DND-41 (cell line): ENCODE measurements around the gene AXIN1.

Source experiments
- ATAC-seq: fragments of 200-7000 bp; cut with Tn5 transposase; 3 replicates; pipeline ENCODE4 v1.9.1; 2021; ENCODE audit warnings: low read depth; ENCODE audit not compliant: insufficient read depth
- DNase-seq: peaks from one replicate; pipeline ENCODE4 v3.0.0-alpha.2; 2020
- H2AFZ ChIP-seq: 2 replicates; pipeline ENCODE4 v1.6.0; 2012; ENCODE audit warnings: low read depth, low read length
- H3K27ac ChIP-seq: 2 replicates; pipeline ENCODE4 v1.5.1; 2012; ENCODE audit warnings: low read length, inconsistent platforms
- H3K27me3 ChIP-seq: fragments of 200-600 bp; sonication (generic); 2 replicates; pipeline ENCODE4 v1.6.0; 2012; ENCODE audit warnings: low read length, mild to moderate bottlenecking, inconsistent platforms; ENCODE audit not compliant: insufficient read depth, poor library complexity
- H3K36me3 ChIP-seq: 2 replicates; pipeline ENCODE4 v1.5.1; 2012; ENCODE audit warnings: low read length, inconsistent platforms; ENCODE audit not compliant: insufficient read depth
- H3K4me1 ChIP-seq: 2 replicates; pipeline ENCODE4 v1.5.1; 2012; ENCODE audit warnings: mild to moderate bottlenecking, low read length; ENCODE audit not compliant: insufficient read depth
- H3K4me2 ChIP-seq: 2 replicates; pipeline ENCODE4 v1.6.0; 2012; ENCODE audit warnings: mild to moderate bottlenecking, moderate library complexity, low read length, inconsistent platforms; ENCODE audit not compliant: insufficient read depth
- H3K4me3 ChIP-seq, 2 experiments: fragments of 200-600 bp in 1 of 2; shearing (Covaris generic) in 1 of 2; 2 replicates each; pipeline ENCODE4 v1.5.1; 2012 to 2016; ENCODE audit warnings: inconsistent platforms in 2 of 2, low read length in 2 of 2, mild to moderate bottlenecking in 2 of 2, low read depth in 1 of 2, moderate library complexity in 1 of 2
- H3K79me2 ChIP-seq: 2 replicates; pipeline ENCODE4 v1.6.0; 2012; ENCODE audit warnings: low read length, inconsistent platforms; ENCODE audit not compliant: insufficient read depth
- H3K9ac ChIP-seq: 2 replicates; pipeline ENCODE4 v1.6.0; 2012; ENCODE audit warnings: low read depth, mild to moderate bottlenecking, inconsistent platforms, low read length, moderate library complexity
- H3K9me3 ChIP-seq: 2 replicates; pipeline ENCODE4 v1.5.1; 2012; ENCODE audit warnings: low read length, moderate library complexity, mild to moderate bottlenecking, inconsistent platforms; ENCODE audit not compliant: insufficient read depth, severe bottlenecking
- H4K20me1 ChIP-seq: 2 replicates; pipeline ENCODE4 v1.6.0; 2012; ENCODE audit warnings: low read length; ENCODE audit not compliant: insufficient read depth
- CTCF ChIP-seq: IDR thresholded peaks from 2 replicates; pipeline ENCODE4 v1.5.1; 2012; ENCODE audit warnings: borderline replicate concordance, low read length, moderate library complexity, mild to moderate bottlenecking; ENCODE audit not compliant: poor library complexity, severe bottlenecking; ENCODE audit errors: extremely low read depth
- EZH2 ChIP-seq: IDR thresholded peaks from 3 replicates; pipeline ENCODE4 v1.6.1; 2012; ENCODE audit warnings: borderline replicate concordance, low read depth, mild to moderate bottlenecking, moderate library complexity, low read length, inconsistent platforms; ENCODE audit not compliant: severe bottlenecking

AXIN1 gene

DNA sequence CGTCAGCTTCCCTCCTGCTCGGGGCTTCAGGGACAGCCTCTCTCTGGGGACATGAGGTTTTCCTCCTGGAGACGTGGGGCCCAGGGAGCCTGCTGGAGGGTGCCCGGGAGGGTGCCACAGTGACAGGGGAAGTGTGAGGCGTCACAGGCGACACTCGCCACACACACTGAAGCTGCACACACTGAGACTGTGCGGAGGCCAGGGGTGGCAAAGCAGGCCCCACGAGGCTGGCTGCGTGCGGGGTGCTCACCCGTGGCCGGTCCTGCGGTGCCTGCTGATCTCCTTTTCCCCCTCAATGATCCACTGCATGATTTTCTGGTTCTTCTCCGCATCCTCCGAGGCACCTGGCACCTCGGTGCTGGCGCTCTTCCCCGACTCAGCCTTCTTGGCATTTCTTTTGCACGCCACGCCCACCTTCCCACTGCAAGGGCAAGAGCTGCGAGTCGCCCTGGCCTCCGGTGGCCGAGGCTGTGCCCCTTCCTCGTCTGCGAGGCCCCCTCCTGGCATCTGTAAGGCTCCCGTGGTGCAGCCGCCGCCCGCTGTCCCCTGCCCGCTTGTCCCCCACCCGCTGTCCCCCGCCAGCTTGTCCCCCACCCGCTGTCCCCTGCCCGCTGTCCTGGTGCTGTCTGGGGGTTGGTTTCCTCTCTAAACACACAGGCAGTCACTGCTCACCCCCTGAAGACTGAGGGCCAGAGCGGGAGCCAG is 55.6 kb downstream of the AXIN1 start:
- ATAC-seq, result no peak
- H2AFZ ChIP-seq, result no peak overlapping the region
- H3K9me3 ChIP-seq, result no peaks in the 10 kb centered on the region
- TF ChIP-seq EZH2 (no peak), CTCF (no peak)
- H3K27ac ChIP-seq, result no peak overlapping the region
- H3K27me3 ChIP-seq, result no peaks in the 10 kb centered on the region
- no peaks in the 10 kb centered on the region for H3K4me1 ChIP-seq
- peaks cover 52% of the 10 kb centered on the region for H3K36me3 ChIP-seq
- no peak for DNase-seq
- H3K4me3 ChIP-seq, result no peak overlapping the region
- peaks cover 1% of the 10 kb centered on the region; the same call in 1 of the 2 replicates for H3K79me2 ChIP-seq
- H3K4me2 ChIP-seq, result no peak overlapping the region
- peaks cover 13% of the 10 kb centered on the region; the same call in 1 of the 2 replicates for H4K20me1 ChIP-seq
- H3K9ac ChIP-seq, result no peak overlapping the region

DNA sequence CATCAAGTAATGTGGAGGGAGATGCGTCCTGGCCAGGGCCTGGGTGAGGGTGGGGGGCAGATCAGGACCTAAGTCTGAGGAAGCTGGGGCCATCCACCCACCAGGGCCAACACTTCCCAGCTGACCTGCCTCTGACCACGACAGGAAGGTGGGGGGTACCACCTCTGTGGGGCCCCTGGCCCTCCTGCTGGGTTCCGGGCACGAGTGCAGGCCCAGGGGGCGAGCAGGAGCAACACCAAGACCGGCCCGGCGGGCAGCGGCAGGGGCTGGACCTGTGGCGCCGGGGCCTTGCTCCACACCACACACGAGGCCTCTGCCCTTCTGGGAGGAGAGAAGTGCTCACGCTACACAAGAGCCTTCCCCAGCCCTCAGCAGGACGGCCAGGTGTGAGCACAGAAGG is 56.2 kb downstream of the AXIN1 start:
- ATAC-seq, result no peak
- no peak for DNase-seq
- no peaks in the 10 kb centered on the region for H3K9me3 ChIP-seq
- no peak overlapping the region for H3K27ac ChIP-seq
- H3K4me2 ChIP-seq, result no peak overlapping the region
- H3K4me3 ChIP-seq, result no peak overlapping the region
- TF ChIP-seq EZH2, result no peak
- TF ChIP-seq CTCF, result no peak
- no peaks in the 10 kb centered on the region for H3K4me1 ChIP-seq
- no peak overlapping the region for H2AFZ ChIP-seq
- no peaks in the 10 kb centered on the region for H3K79me2 ChIP-seq
- no peak overlapping the region for H3K9ac ChIP-seq
- H4K20me1 ChIP-seq, result peaks cover 17% of the 10 kb centered on the region; the same call in 1 of the 2 replicates
- H3K36me3 ChIP-seq, result peaks cover 58% of the 10 kb centered on the region
- H3K27me3 ChIP-seq, result no peaks in the 10 kb centered on the region

- no peak for DNase-seq
- Histone ChIP-seq H2AFZ (no peak overlapping the region), H4K20me1 (peaks cover 28% of the 10 kb centered on the region; the same call in 1 of the 2 replicates), H3K79me2 (no peaks in the 10 kb centered on the region), H3K27me3 (no peaks in the 10 kb centered on the region), H3K4me1 (no peaks in the 10 kb centered on the region), H3K27ac (no peak overlapping the region), H3K36me3 (peaks cover 76% of the 10 kb centered on the region), H3K4me2 (no peak overlapping the region), H3K9me3 (no peaks in the 10 kb centered on the region), H3K4me3 (no peak overlapping the region), H3K9ac (no peak overlapping the region)
- no peak for TF ChIP-seq CTCF
- no peak for TF ChIP-seq EZH2
- ATAC-seq, result no peak
Observed at GRCh38 chr16:293043-293775, 59.3 kb downstream of the AXIN1 start.
